HEK293 (cell line): Measurements from ENCODE around the gene OLFM1.
A peak's percentile ranks its signal among the peaks of the same experiment; 100 is the strongest.

Experiments
- CTCF ChIA-PET: fragments of 350-600 bp; formaldehyde crosslinking; extraction: SDS; loops from one replicate; lab custom pipeline; 2021; ENCODE audit warnings: antibody characterized with exemption; lab: Yijun Ruan, JAX
- POLR2A ChIA-PET: fragments of 300-600 bp; formaldehyde crosslinking; extraction: SDS; loops from one replicate; lab custom pipeline; 2020; ENCODE audit warnings: antibody characterized with exemption, inconsistent platforms; lab: Yijun Ruan, JAX
- H3K27ac ChIP-seq: fragments of 200-500 bp; sonication (Bioruptor generic); 2 replicates; pipeline ENCODE4 v1.5.1; 2014; ENCODE audit warnings: low read depth, low read length, control low read depth, inconsistent platforms; ENCODE audit errors: extremely low read depth
- H3K36me3 ChIP-seq, 2 experiments: fragments of 200-500 bp in 1 of 2; sonication (Bioruptor generic) in 1 of 2; 1 replicate in 1 of 2; 2 replicates in 1 of 2; pipeline ENCODE4 v1.5.1; 2014 to 2017; ENCODE audit warnings: inconsistent platforms in 2 of 2, low read length in 2 of 2; ENCODE audit not compliant: control insufficient read depth in 2 of 2, insufficient read depth in 1 of 2
- H3K4me1 ChIP-seq: fragments of 200-500 bp; sonication (Bioruptor generic); 2 replicates; pipeline ENCODE4 v1.5.1; 2014; ENCODE audit warnings: mild to moderate bottlenecking, low read length, inconsistent platforms; ENCODE audit not compliant: control insufficient read depth, insufficient read depth
- H3K4me3 ChIP-seq: 2 replicates; pipeline ENCODE4 v1.5.1; 2011; ENCODE audit warnings: low read depth, mild to moderate bottlenecking, control low read depth, low read length, moderate library complexity
- H3K9me3 ChIP-seq: fragments of 200-500 bp; sonication (Bioruptor generic); 2 replicates; pipeline ENCODE4 v1.5.1; 2014; ENCODE audit warnings: low read depth, low read length, inconsistent platforms; ENCODE audit not compliant: control insufficient read depth, insufficient read depth
- EGR2 ChIP-seq: fragments of 450-650 bp; formaldehyde crosslinking; IDR thresholded peaks from 2 replicates; pipeline ENCODE4 v1.5.1; 2016; ENCODE audit warnings: low read depth, missing biosample characterization, missing genetic modification characterization
- FEZF1 ChIP-seq: fragments of 450-650 bp; formaldehyde crosslinking; IDR thresholded peaks from 2 replicates; pipeline ENCODE4 v1.5.1; 2016; ENCODE audit warnings: missing biosample characterization, missing genetic modification characterization
- OVOL3 ChIP-seq: fragments of 450-650 bp; formaldehyde crosslinking; IDR thresholded peaks from 2 replicates; pipeline ENCODE4 v1.5.1; 2016; ENCODE audit warnings: missing biosample characterization, missing genetic modification characterization
- REST ChIP-seq: fragments of 450-650 bp; formaldehyde crosslinking; IDR thresholded peaks from 2 replicates; pipeline ENCODE4 v1.5.1; 2016; ENCODE audit warnings: missing biosample characterization, missing genetic modification characterization
- SCRT2 ChIP-seq: fragments of 450-650 bp; formaldehyde crosslinking; IDR thresholded peaks from 2 replicates; pipeline ENCODE4 v1.5.1; 2016; ENCODE audit warnings: missing biosample characterization, missing genetic modification characterization
- ZBTB17 ChIP-seq: fragments of 450-650 bp; formaldehyde crosslinking; IDR thresholded peaks from 2 replicates; pipeline ENCODE4 v1.5.1; 2016; ENCODE audit warnings: missing biosample characterization, missing genetic modification characterization
- ZFHX2 ChIP-seq: fragments of 450-650 bp; formaldehyde crosslinking; conservative IDR thresholded peaks from 2 replicates; pipeline ENCODE4 v1.5.1; 2016; ENCODE audit warnings: missing biosample characterization, missing genetic modification characterization
- ZNF214 ChIP-seq: fragments of 450-650 bp; formaldehyde crosslinking; IDR thresholded peaks from 2 replicates; pipeline ENCODE4 v1.5.1; 2017; ENCODE audit warnings: missing biosample characterization, mild to moderate bottlenecking, missing genetic modification characterization, borderline replicate concordance
- ZNF366 ChIP-seq: fragments of 450-650 bp; formaldehyde crosslinking; conservative IDR thresholded peaks from 2 replicates; pipeline ENCODE4 v1.5.1; 2016; ENCODE audit warnings: missing biosample characterization, missing genetic modification characterization
- ZNF701 ChIP-seq: fragments of 450-650 bp; formaldehyde crosslinking; IDR thresholded peaks from 2 replicates; pipeline ENCODE4 v1.5.1; 2016; ENCODE audit warnings: missing biosample characterization, missing genetic modification characterization
- TF ChIP-seq, protein P1 (sequence below): fragments of 450-650 bp; IDR thresholded peaks from 2 replicates; pipeline ENCODE4 v1.5.1; 2018; ENCODE audit warnings: missing biosample characterization, missing genetic modification characterization
- TF ChIP-seq, protein P2 (sequence below): IDR thresholded peaks from 2 replicates; pipeline ENCODE4 v1.6.1; 2011; ENCODE audit warnings: mild to moderate bottlenecking, low read depth, low read length, borderline replicate concordance
- TF ChIP-seq, protein P3 (sequence below): fragments of 450-650 bp; formaldehyde crosslinking; conservative IDR thresholded peaks from 2 replicates; pipeline ENCODE4 v1.5.1; 2016; ENCODE audit warnings: low read depth, missing biosample characterization, missing genetic modification characterization

The OLFM1 gene

GRCh38 chr9:135095470-135096407 is 8.3 kb downstream of the OLFM1 start:
- TF ChIP-seq REST (tag by site-specific recombination) (no peak), OVOL3 (tag by site-specific recombination) (no peak), EGR2 (tag by site-specific recombination) (peak; percentile 41; the same call in 1 of the 2 replicates), ZFHX2 (tag by site-specific recombination) (peak; percentile 44), ZNF701 (tag by site-specific recombination) (no peak), ZBTB17 (tag by site-specific recombination) (0 out of 2 replicates have a peak, but pooled peaks have one; percentile 41), ZNF366 (tag by site-specific recombination) (0 out of 2 replicates have a peak, but pooled peaks have one; percentile 17), FEZF1 (tag by site-specific recombination) (peak; percentile 34; the same call in 1 of the 2 replicates), SCRT2 (tag by site-specific recombination) (peak; percentile 84), ZNF214 (tag by site-specific recombination) (no peak)
- TF ChIP-seq, protein P1, sequence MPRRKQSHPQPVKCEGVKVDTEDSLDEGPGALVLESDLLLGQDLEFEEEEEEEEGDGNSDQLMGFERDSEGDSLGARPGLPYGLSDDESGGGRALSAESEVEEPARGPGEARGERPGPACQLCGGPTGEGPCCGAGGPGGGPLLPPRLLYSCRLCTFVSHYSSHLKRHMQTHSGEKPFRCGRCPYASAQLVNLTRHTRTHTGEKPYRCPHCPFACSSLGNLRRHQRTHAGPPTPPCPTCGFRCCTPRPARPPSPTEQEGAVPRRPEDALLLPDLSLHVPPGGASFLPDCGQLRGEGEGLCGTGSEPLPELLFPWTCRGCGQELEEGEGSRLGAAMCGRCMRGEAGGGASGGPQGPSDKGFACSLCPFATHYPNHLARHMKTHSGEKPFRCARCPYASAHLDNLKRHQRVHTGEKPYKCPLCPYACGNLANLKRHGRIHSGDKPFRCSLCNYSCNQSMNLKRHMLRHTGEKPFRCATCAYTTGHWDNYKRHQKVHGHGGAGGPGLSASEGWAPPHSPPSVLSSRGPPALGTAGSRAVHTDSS (tag by site-specific recombination) = peak; percentile 85
- TF ChIP-seq, protein P2, sequence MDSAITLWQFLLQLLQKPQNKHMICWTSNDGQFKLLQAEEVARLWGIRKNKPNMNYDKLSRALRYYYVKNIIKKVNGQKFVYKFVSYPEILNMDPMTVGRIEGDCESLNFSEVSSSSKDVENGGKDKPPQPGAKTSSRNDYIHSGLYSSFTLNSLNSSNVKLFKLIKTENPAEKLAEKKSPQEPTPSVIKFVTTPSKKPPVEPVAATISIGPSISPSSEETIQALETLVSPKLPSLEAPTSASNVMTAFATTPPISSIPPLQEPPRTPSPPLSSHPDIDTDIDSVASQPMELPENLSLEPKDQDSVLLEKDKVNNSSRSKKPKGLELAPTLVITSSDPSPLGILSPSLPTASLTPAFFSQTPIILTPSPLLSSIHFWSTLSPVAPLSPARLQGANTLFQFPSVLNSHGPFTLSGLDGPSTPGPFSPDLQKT = no peak
- TF ChIP-seq, protein P3, sequence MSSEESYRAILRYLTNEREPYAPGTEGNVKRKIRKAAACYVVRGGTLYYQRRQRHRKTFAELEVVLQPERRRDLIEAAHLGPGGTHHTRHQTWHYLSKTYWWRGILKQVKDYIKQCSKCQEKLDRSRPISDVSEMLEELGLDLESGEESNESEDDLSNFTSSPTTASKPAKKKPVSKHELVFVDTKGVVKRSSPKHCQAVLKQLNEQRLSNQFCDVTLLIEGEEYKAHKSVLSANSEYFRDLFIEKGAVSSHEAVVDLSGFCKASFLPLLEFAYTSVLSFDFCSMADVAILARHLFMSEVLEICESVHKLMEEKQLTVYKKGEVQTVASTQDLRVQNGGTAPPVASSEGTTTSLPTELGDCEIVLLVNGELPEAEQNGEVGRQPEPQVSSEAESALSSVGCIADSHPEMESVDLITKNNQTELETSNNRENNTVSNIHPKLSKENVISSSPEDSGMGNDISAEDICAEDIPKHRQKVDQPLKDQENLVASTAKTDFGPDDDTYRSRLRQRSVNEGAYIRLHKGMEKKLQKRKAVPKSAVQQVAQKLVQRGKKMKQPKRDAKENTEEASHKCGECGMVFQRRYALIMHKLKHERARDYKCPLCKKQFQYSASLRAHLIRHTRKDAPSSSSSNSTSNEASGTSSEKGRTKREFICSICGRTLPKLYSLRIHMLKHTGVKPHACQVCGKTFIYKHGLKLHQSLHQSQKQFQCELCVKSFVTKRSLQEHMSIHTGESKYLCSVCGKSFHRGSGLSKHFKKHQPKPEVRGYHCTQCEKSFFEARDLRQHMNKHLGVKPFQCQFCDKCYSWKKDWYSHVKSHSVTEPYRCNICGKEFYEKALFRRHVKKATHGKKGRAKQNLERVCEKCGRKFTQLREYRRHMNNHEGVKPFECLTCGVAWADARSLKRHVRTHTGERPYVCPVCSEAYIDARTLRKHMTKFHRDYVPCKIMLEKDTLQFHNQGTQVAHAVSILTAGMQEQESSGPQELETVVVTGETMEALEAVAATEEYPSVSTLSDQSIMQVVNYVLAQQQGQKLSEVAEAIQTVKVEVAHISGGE (tag by site-specific recombination) = no peak

More at GRCh38 chr9:135095470-135096407, 8.3 kb downstream of the OLFM1 start:
- ChIA-PET CTCF (interaction anchor here (2.8 kb wide), 1 partner anchor 317 kb away, joined by 19 read pairs; no protein-coding TSS in a partner anchor), POLR2A (no interaction called here)
- Histone ChIP-seq H3K27ac (no peak overlapping the region), H3K4me1 (0 out of 2 replicates have a peak, but pooled peaks cover 2% of the 10 kb centered on the region), H3K36me3 (no peaks in the 10 kb centered on the region), H3K4me3 (no peak overlapping the region), H3K9me3 (no peaks in the 10 kb centered on the region)
